Left forelimb (tissue), 1 donor: ENCODE data around the gene UBE2M.
A peak's percentile ranks its signal among the peaks of the same experiment; 100 is the strongest.
"Not testable (repeated sequence)": the region's sequence is repeated elsewhere in the genome, so short reads cannot be mapped to it uniquely, and the experiment has no call there.

Source experiments
- DNase-seq: peaks from one replicate; pipeline ENCODE4 v3.0.0-alpha.2; 2018; ENCODE audit warnings: low spot score

The UBE2M gene

GRCh38 chr19:58558066-58558622 is at the start of gene UBE2M:
UBE2M (minus strand) TSS chr19:58558611; CDS start chr19:58558381, 230 bp downstream.
- no peak for DNase-seq

GRCh38 chr19:58607213-58607612 is 48.8 kb upstream of the UBE2M start:
- not testable (repeated sequence) for DNase-seq

GRCh38 chr19:58606251-58606896 is 48.0 kb upstream of the UBE2M start:
- not testable (repeated sequence) for DNase-seq

GRCh38 chr19:58586133-58586765 is 27.8 kb upstream of the UBE2M start:
- no peak for DNase-seq

GRCh38 chr19:58585442-58586132 is 27.2 kb upstream of the UBE2M start:
- no peak for DNase-seq

- DNase-seq: no peak
Measured at GRCh38 chr19:58584498-58585441, 26.4 kb upstream of the UBE2M start.

- DNase-seq: no peak
Measured at GRCh38 chr19:58582985-58583384, 24.6 kb upstream of the UBE2M start.

GRCh38 chr19:58581227-58582141 is 23.1 kb upstream of the UBE2M start:
- DNase-seq: peak; percentile 87

- DNase-seq: no peak
Measured at GRCh38 chr19:58579473-58580142, 21.2 kb upstream of the UBE2M start.

GRCh38 chr19:58578012-58578925 is 19.9 kb upstream of the UBE2M start:
- DNase-seq: no peak

- not testable (repeated sequence) for DNase-seq
Measured at GRCh38 chr19:58577581-58577980, 19.2 kb upstream of the UBE2M start.

- DNase-seq: peak; percentile 94
Measured at GRCh38 chr19:58575183-58576041, 17.0 kb upstream of the UBE2M start.

- DNase-seq: no peak
Measured at GRCh38 chr19:58573658-58574164, 15.3 kb upstream of the UBE2M start.

GRCh38 chr19:58572818-58573657 is 14.6 kb upstream of the UBE2M start, which contains the start of gene MZF1:
MZF1 (minus strand) TSS chr19:58573335; CDS start chr19:58571389, 1,946 bp downstream.
- peak; percentile 99 for DNase-seq

GRCh38 chr19:58572026-58572817 is 13.8 kb upstream of the UBE2M start:
- no peak for DNase-seq

- DNase-seq: no peak
Measured at GRCh38 chr19:58571575-58571947, 13.2 kb upstream of the UBE2M start.
